DND-41 (cell line): ENCODE measurements around the gene RIPK4.

ENCODE experiments used
- ATAC-seq: fragments of 200-7000 bp; cut with Tn5 transposase; 3 replicates; pipeline ENCODE4 v1.9.1; 2021; ENCODE audit warnings: low read depth; ENCODE audit not compliant: insufficient read depth
- DNase-seq: peaks from one replicate; pipeline ENCODE4 v3.0.0-alpha.2; 2020
- H2AFZ ChIP-seq: 2 replicates; pipeline ENCODE4 v1.6.0; 2012; ENCODE audit warnings: low read depth, low read length
- H3K27ac ChIP-seq: 2 replicates; pipeline ENCODE4 v1.5.1; 2012; ENCODE audit warnings: low read length, inconsistent platforms
- H3K27me3 ChIP-seq: fragments of 200-600 bp; sonication (generic); 2 replicates; pipeline ENCODE4 v1.6.0; 2012; ENCODE audit warnings: low read length, mild to moderate bottlenecking, inconsistent platforms; ENCODE audit not compliant: insufficient read depth, poor library complexity
- H3K36me3 ChIP-seq: 2 replicates; pipeline ENCODE4 v1.5.1; 2012; ENCODE audit warnings: low read length, inconsistent platforms; ENCODE audit not compliant: insufficient read depth
- H3K4me1 ChIP-seq: 2 replicates; pipeline ENCODE4 v1.5.1; 2012; ENCODE audit warnings: mild to moderate bottlenecking, low read length; ENCODE audit not compliant: insufficient read depth
- H3K4me2 ChIP-seq: 2 replicates; pipeline ENCODE4 v1.6.0; 2012; ENCODE audit warnings: mild to moderate bottlenecking, moderate library complexity, low read length, inconsistent platforms; ENCODE audit not compliant: insufficient read depth
- H3K4me3 ChIP-seq, 2 experiments: fragments of 200-600 bp in 1 of 2; shearing (Covaris generic) in 1 of 2; 2 replicates each; pipeline ENCODE4 v1.5.1; 2012 to 2016; ENCODE audit warnings: inconsistent platforms in 2 of 2, low read length in 2 of 2, mild to moderate bottlenecking in 2 of 2, low read depth in 1 of 2, moderate library complexity in 1 of 2
- H3K79me2 ChIP-seq: 2 replicates; pipeline ENCODE4 v1.6.0; 2012; ENCODE audit warnings: low read length, inconsistent platforms; ENCODE audit not compliant: insufficient read depth
- H3K9ac ChIP-seq: 2 replicates; pipeline ENCODE4 v1.6.0; 2012; ENCODE audit warnings: low read depth, mild to moderate bottlenecking, inconsistent platforms, low read length, moderate library complexity
- H3K9me3 ChIP-seq: 2 replicates; pipeline ENCODE4 v1.5.1; 2012; ENCODE audit warnings: low read length, moderate library complexity, mild to moderate bottlenecking, inconsistent platforms; ENCODE audit not compliant: insufficient read depth, severe bottlenecking
- H4K20me1 ChIP-seq: 2 replicates; pipeline ENCODE4 v1.6.0; 2012; ENCODE audit warnings: low read length; ENCODE audit not compliant: insufficient read depth
- EZH2 ChIP-seq: IDR thresholded peaks from 3 replicates; pipeline ENCODE4 v1.6.1; 2012; ENCODE audit warnings: borderline replicate concordance, low read depth, mild to moderate bottlenecking, moderate library complexity, low read length, inconsistent platforms; ENCODE audit not compliant: severe bottlenecking
- TF ChIP-seq, protein P1 (sequence below): IDR thresholded peaks from 2 replicates; pipeline ENCODE4 v1.5.1; 2012; ENCODE audit warnings: borderline replicate concordance, low read length, moderate library complexity, mild to moderate bottlenecking; ENCODE audit not compliant: poor library complexity, severe bottlenecking; ENCODE audit errors: extremely low read depth

RIPK4 gene

DNA sequence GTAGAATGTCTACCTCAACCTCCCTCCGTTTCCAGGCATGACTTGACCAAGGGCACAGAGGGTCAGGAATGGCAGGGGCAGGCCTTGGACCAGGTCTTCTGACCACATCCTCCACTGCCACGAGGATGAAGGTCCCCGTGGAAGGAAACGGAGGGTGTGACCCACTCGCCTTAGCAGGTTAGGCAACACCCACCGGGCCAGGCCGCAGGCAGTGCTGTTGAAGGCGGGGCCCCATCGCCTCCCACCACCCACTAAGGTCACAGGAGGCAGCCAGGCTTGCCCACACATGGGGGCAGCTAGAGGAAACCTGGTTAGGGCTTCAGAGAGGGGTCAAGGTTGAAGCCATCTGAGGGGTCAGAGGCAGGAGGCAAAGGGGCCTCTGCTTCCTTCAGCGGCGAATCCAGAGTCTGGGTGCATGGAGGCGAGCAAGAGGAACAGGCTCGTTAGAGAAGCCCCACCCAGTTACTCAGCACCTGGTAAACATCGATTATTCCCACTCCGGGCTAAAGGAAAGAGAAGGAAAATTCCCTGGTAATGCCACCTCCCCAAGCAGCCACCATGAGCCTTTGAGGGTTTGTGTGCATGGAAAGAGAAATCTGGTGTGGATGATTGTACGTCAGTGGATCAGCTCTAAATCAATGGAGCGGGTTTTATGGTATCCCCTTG is 37.0 kb downstream of the RIPK4 start:
- H3K36me3 ChIP-seq, result no peaks in the 10 kb centered on the region
- H2AFZ ChIP-seq, result no peak overlapping the region
- H3K27ac ChIP-seq, result no peak overlapping the region

DNA sequence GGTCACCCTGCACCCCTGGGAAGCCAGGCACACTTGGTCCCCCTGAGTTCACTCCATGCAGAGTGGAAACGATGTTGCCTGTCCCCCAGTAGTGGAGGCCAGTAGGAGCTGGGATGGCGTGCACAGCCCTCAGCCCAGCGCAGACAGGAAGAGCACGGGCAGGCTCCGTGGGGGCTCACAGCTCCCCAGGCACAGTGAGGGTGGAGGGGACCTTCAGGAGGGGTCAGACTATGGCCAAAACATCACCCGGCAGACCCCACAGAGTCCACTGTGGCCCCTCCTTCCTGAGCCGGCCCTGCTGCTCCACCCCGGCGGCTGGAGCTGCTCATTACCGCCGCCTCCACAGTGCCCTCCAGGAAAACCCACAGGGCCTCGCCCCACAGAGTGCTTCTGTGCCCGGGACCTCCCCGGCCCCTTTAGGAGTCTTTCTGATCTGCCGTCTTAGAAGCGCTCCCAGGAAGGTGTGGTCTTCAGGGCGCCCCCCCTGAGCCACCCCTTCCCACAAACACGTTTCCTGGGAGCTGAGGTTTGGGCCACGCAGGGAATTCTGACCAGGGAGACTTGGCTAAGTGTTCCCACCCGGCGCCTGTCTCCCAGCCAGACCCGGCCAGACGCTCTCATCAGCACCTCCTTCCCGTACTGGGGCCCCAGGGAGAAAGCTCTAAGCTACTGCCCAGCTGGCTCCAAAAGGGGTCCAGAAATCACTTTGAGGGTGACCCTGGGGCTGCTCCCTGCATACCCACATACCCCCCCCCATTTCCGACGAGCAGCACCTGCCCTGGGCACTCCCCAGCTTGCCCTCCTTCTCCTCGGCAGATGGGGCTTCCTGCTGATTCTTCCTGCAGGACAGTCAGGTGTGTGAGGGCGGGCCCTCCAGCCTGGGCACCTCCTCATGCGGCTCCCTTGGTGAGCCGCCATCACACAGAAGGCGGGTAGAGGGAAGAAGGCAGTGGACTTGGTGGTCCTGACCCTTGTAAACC is 38.8 kb downstream of the RIPK4 start:
- no peak overlapping the region for H2AFZ ChIP-seq
- H3K9ac ChIP-seq, result no peak overlapping the region
- H3K27ac ChIP-seq, result no peak overlapping the region
- no peak overlapping the region for H3K4me3 ChIP-seq
- H3K4me1 ChIP-seq, result no peaks in the 10 kb centered on the region
- no peak overlapping the region for H3K4me2 ChIP-seq
- TF ChIP-seq EZH2, result no peak
- TF ChIP-seq, protein P1, sequence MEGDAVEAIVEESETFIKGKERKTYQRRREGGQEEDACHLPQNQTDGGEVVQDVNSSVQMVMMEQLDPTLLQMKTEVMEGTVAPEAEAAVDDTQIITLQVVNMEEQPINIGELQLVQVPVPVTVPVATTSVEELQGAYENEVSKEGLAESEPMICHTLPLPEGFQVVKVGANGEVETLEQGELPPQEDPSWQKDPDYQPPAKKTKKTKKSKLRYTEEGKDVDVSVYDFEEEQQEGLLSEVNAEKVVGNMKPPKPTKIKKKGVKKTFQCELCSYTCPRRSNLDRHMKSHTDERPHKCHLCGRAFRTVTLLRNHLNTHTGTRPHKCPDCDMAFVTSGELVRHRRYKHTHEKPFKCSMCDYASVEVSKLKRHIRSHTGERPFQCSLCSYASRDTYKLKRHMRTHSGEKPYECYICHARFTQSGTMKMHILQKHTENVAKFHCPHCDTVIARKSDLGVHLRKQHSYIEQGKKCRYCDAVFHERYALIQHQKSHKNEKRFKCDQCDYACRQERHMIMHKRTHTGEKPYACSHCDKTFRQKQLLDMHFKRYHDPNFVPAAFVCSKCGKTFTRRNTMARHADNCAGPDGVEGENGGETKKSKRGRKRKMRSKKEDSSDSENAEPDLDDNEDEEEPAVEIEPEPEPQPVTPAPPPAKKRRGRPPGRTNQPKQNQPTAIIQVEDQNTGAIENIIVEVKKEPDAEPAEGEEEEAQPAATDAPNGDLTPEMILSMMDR, result no peak
- no peaks in the 10 kb centered on the region for H3K79me2 ChIP-seq
- H3K27me3 ChIP-seq, result no peaks in the 10 kb centered on the region
- no peaks in the 10 kb centered on the region for H4K20me1 ChIP-seq
- no peaks in the 10 kb centered on the region for H3K36me3 ChIP-seq
- no peaks in the 10 kb centered on the region for H3K9me3 ChIP-seq
- DNase-seq (no peak), ATAC-seq (no peak)

More for the DNA sequence above, 37.0 kb downstream of the RIPK4 start:
- Histone ChIP-seq H3K79me2 (no peaks in the 10 kb centered on the region), H3K9me3 (no peaks in the 10 kb centered on the region), H4K20me1 (no peaks in the 10 kb centered on the region), H3K9ac (no peak overlapping the region), H3K4me3 (no peak overlapping the region), H3K27me3 (no peaks in the 10 kb centered on the region), H3K4me2 (no peak overlapping the region), H3K4me1 (peaks cover 5% of the 10 kb centered on the region; the same call in 1 of the 2 replicates)
- TF ChIP-seq, protein P1, result no peak
- TF ChIP-seq EZH2, result no peak
- DNase-seq, result no peak
- no peak for ATAC-seq

DNA sequence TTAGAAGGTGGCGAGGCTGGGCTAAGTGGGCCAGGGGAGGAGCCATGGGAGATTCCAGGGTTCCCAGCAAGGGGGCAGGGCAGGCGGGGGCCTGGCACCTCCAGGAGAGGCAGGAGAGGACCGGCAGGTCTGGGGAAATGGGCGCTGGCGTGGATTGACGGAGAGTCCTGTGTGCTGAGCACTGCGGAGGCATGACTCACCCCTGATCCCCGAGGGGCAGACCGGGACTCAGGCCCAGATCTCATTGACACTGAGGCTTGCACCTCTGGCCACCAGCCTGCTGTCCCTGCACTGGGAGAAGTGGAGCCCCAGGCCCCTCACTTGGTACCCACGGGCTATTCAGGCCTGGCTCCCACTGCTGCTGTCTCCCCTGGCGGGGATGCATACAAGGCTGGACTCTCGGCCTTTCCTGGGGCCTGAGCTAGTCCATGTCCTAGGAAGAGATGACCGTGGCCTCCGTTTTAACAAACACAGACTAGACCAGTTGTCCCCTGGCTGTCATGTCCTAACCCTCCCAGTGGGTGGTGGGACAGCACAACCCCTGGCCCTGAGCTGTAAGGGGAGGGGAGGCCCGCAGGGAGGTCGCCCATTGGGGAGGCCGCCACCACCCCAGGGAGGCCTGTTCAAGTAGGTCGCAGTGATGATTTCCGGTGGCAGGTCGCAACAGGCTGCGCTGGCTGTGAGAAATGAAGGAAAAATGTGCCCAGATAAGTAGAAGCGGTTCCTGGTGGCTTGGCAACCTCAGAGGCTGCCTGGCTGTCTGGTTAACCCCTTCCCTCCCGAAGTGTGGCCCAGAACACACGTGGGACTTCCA is 39.7 kb downstream of the RIPK4 start:
- TF ChIP-seq, protein P1, result no peak
- no peak for TF ChIP-seq EZH2
- Histone ChIP-seq H3K36me3 (no peaks in the 10 kb centered on the region), H3K4me1 (no peaks in the 10 kb centered on the region), H3K27me3 (no peaks in the 10 kb centered on the region), H4K20me1 (no peaks in the 10 kb centered on the region), H3K27ac (no peak overlapping the region), H3K79me2 (no peaks in the 10 kb centered on the region), H2AFZ (no peak overlapping the region), H3K4me2 (no peak overlapping the region), H3K4me3 (no peak overlapping the region), H3K9me3 (no peaks in the 10 kb centered on the region), H3K9ac (no peak overlapping the region)
- DNase-seq, result no peak
- peak; percentile 27; the same call in 1 of the 3 replicates for ATAC-seq
